H7 (cell line): ENCODE data around the gene SEMA4B. TPM values are rescaled to one million over a fixed set of nuclear protein-coding genes. Genes with fewer than 3 reads are reported as not detected.

Experiments used
- DNase-seq: peaks from one replicate; pipeline ENCODE4 v3.0.0; 2012
- H3K27me3 ChIP-seq: 2 replicates; pipeline ENCODE4 v1.6.0; 2011; ENCODE audit warnings: mild to moderate bottlenecking, low read length; ENCODE audit not compliant: control insufficient read depth, insufficient read depth
- H3K36me3 ChIP-seq: replicated peaks from 2 replicates; pipeline ENCODE4 v1.5.1; 2011; ENCODE audit warnings: low read length; ENCODE audit not compliant: control insufficient read depth, insufficient read depth
- H3K4me3 ChIP-seq: 2 replicates; pipeline ENCODE4 v1.5.1; 2011; ENCODE audit warnings: low read depth, mild to moderate bottlenecking, control low read depth, low read length, moderate library complexity; ENCODE audit not compliant: insufficient read depth
- total RNA-seq: library from RNA; depleted of rRNA; stranded (reverse); fragments of >200 nt; shearing (Covaris generic); gene quantifications from 2 replicates; pipeline ENCODE4 v1.2.3, GENCODE V29; 2014

The SEMA4B gene
- total RNA-seq, 1 experiment from 2014 or later: 53.0 TPM

- no peak for DNase-seq
- Histone ChIP-seq H3K27me3 (peaks cover under 1% of the 10 kb centered on the region; the same call in 1 of the 2 replicates), H3K4me3 (no peak overlapping the region), H3K36me3 (no peaks in the 10 kb centered on the region; the same call in 1 of the 2 replicates)
Measured at GRCh38 chr15:90207252-90207651, 6.1 kb downstream of the SEMA4B start.

- no peaks in the 10 kb centered on the region; the same call in 1 of the 2 replicates for H3K36me3 ChIP-seq
- no peak for DNase-seq
- no peak overlapping the region for H3K4me3 ChIP-seq
- H3K27me3 ChIP-seq: no peaks in the 10 kb centered on the region
Measured at GRCh38 chr15:90208356-90208755, 7.2 kb downstream of the SEMA4B start.

DNA sequence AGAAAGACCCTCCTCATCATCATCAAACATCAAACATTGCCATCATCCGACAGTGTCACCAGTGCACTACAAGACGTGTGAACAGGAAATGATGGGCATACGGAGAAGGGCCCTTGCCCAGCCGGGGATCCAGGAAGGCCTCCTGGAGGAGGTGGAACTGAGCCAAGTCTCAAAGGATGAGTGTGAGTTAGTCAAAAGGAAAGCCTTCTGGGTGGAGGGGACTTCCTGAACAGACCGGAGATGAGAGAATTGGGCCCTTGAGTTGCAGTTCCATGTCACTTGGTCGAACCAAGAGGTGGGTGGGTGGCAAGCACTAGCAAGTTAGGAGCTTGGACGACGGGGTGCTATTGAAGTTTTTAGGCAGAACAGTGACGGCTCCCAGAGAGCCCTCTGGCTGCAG, 8.5 kb downstream of the SEMA4B start:
- H3K27me3 ChIP-seq: no peaks in the 10 kb centered on the region
- no peaks in the 10 kb centered on the region; the same call in 1 of the 2 replicates for H3K36me3 ChIP-seq
- DNase-seq: no peak
- H3K4me3 ChIP-seq: no peak overlapping the region

DNA sequence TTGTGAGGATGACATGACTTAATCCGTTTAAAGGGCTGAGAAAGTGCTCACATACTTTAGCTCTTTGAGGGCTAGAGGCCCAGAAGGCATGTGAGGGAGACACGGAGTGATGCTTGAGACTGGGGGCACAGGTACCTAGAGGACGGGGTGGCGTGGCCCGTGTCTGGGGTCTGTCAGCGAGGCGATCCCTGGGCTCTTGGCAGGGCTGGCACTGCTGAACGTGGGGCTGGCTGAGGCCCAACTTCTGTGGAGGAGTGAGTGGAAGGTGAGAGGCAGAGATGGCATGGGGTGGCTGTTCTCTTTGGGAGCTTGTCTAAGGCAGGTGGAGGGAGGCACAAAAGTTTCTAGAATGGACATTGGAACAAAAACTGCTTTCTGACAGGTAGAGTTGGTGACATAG, 9.5 kb downstream of the SEMA4B start:
- Histone ChIP-seq H3K4me3 (no peak overlapping the region), H3K27me3 (no peaks in the 10 kb centered on the region), H3K36me3 (no peaks in the 10 kb centered on the region; the same call in 1 of the 2 replicates)
- no peak for DNase-seq

DNA sequence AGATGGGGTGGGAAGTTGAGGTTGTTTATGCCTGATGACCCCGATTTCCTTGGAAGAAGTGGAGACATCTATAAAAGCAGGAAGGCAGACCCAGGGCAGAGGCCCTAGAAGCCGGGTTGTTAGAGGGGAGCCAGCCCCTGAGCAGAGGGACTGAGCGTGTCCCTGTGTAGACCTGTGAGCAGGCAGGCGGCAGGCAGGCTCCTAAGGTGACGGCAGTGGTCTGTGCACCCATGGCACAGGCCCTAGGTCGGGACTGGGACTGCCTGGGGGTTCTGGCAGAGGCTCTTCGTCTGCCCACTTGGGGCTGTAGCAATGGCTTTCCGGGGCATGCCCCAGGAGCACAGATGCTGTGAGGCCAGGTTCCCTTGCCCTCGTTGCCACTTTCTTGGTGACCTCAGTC, 9.9 kb downstream of the SEMA4B start:
- H3K27me3 ChIP-seq: no peaks in the 10 kb centered on the region
- no peak for DNase-seq
- H3K36me3 ChIP-seq: no peaks in the 10 kb centered on the region; the same call in 1 of the 2 replicates
- no peak overlapping the region for H3K4me3 ChIP-seq

GRCh38 chr15:90211440-90212143, 10.5 kb downstream of the SEMA4B start:
- H3K4me3 ChIP-seq: no peak overlapping the region
- peak; percentile 62 for DNase-seq

DNA sequence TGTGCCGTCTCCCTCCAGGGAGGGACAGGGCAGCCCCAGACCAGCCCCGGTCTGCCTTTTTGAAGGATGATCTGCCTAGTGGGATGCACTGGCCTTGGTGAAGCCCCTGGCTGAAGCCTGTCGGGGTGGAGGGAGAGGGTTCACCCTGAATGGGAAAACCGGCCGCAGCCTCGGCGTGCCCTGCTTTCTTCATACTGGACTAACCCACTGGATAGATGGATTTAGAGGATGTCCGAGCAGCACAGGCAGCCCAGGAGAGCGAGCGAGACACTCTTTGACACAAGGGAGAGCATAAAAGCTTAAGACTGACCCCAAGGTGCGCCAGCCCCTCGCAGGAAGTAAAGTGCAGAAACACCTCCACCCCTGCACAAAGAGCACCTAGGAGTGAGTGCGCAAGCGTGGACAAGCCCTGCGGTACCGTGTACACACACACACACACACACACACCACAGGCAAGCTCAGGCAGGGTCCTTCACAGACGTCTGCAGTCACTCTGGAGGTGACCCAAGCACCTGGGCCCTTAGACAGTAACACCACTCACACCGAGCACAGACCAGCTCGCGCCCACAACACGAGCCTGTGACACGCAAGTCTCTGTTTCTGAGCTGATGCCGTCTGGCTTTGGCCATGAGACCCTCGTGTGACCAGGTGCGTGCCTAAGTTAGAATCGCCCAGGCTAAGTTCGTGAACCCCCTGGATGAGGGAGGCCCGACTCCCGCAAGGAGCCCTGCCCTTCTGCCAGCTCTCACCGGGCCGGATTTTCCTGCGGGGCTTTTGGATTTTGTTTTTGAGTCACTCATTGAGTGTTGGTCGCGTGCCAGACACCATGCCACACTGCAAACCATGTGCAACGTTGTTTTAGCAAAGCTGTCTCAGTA, 11.3 kb downstream of the SEMA4B start:
- H3K4me3 ChIP-seq: no peak overlapping the region
- DNase-seq: no peak
- H3K36me3 ChIP-seq: peaks cover 1% of the 10 kb centered on the region
- no peaks in the 10 kb centered on the region for H3K27me3 ChIP-seq

More at GRCh38 chr15:90211440-90212143, 10.5 kb downstream of the SEMA4B start:
- H3K27me3 ChIP-seq: no peaks in the 10 kb centered on the region
- H3K36me3 ChIP-seq: no peaks in the 10 kb centered on the region; the same call in 1 of the 2 replicates

GRCh38 chr15:90213122-90213817, 12.1 kb downstream of the SEMA4B start:
- Histone ChIP-seq H3K36me3 (peaks cover 5% of the 10 kb centered on the region), H3K4me3 (no peak overlapping the region), H3K27me3 (no peaks in the 10 kb centered on the region)
- DNase-seq: no peak

DNA sequence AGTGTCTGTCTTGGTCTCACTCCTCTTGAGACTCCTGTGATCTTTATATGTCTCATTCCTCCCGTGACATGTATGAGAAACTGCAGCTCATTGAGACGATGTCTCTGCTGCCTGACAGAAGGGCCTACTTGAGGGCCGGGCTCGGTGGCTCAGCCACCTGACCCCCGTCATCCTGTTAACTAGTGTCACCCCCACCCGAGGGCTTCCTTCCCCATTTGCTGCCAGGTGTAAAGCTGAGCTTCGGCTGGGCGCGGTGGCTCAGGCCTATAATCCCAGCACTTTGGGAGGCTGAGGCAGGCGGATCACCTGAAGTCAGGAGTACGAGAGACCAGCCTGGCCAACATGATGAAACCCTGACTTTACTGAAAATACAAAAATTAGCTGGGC, 12.7 kb downstream of the SEMA4B start:
- no peak for DNase-seq
- no peaks in the 10 kb centered on the region for H3K27me3 ChIP-seq
- H3K36me3 ChIP-seq: peaks cover 5% of the 10 kb centered on the region
- H3K4me3 ChIP-seq: no peak overlapping the region

DNA sequence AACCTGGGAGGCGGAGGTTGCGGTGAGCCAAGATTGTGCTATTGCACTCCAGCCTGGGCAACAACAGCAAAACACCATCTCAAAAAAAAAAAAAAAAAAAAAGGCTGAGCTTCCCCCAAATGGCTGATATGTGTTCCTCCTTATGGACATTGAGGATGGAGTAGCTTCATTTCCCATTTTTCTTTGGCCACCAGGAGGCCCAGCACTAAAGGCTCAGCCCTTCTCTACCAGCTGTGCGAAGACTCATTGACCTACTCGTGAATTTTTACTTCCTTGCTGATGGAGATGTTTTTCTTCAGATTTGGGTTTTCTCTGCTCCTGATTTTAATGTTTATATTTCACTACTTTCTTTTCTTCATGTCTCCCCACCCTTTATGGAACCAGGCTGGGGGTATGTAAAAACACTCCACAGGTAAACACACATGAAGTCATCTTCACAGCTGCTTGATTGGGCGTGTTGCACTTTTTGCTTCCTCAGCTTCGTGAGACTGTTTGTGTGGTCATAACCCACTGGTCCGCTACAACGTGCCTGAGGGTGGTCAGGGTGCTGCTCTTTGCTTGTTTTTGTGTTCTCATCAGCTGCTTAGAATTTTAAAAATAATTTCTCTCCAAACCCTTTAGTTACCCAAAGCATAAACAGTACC, 13.5 kb downstream of the SEMA4B start:
- peak; percentile 66 for DNase-seq
- no peaks in the 10 kb centered on the region for H3K27me3 ChIP-seq
- peaks cover 5% of the 10 kb centered on the region for H3K36me3 ChIP-seq
- H3K4me3 ChIP-seq: no peak overlapping the region

GRCh38 chr15:90217671-90218394, 16.7 kb downstream of the SEMA4B start:
- Histone ChIP-seq H3K4me3 (no peak overlapping the region), H3K36me3 (peaks cover 9% of the 10 kb centered on the region), H3K27me3 (no peaks in the 10 kb centered on the region)
- no peak for DNase-seq

GRCh38 chr15:90219421-90220141, 18.5 kb downstream of the SEMA4B start:
- Histone ChIP-seq H3K36me3 (peaks cover 19% of the 10 kb centered on the region), H3K27me3 (no peaks in the 10 kb centered on the region), H3K4me3 (no peak overlapping the region)
- DNase-seq: peak; percentile 96

DNA sequence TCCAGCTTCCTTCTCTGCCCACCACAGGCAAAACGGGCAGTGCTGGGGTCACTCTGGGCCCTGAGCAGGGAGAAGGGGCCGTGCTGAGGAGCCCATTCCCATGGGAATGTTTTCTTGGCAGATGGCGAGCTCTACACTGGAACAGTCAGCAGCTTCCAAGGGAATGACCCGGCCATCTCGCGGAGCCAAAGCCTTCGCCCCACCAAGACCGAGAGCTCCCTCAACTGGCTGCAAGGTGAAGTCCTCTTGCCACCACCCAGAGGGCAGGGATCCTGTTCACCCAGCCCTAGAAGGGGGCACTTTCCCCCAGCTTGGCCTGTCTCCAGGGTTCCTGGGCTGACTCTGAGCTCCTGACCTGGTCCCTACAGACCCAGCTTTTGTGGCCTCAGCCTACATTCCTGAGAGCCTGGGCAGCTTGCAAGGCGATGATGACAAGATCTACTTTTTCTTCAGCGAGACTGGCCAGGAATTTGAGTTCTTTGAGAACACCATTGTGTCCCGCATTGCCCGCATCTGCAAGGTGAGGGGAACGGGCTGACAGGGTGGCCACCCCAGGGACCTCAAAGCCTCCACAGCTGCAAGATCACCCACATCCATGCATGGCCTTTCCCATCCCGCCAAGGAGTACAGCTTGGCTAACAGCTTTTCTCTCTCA, 20.2 kb downstream of the SEMA4B start:
- peak; percentile 95 for DNase-seq
- Histone ChIP-seq H3K27me3 (no peaks in the 10 kb centered on the region), H3K4me3 (no peak overlapping the region), H3K36me3 (peaks cover 27% of the 10 kb centered on the region)
